HL-60 (cell line): Measurements from ENCODE around the gene SIX5.

Source experiments
- CTCF ChIP-seq: IDR thresholded peaks from one replicate; pipeline ENCODE4 v1.5.1; 2011; ENCODE audit warnings: low read length, control low read depth, inconsistent platforms; ENCODE audit not compliant: insufficient read depth
- POLR2AphosphoS5 ChIP-seq: IDR thresholded peaks from 2 replicates; pipeline ENCODE4 v1.6.1; 2012; ENCODE audit warnings: low read depth

GRCh38 chr19:45715139-45715538, 53.9 kb downstream of the SIX5 start:
- TF ChIP-seq CTCF (no peak), POLR2AphosphoS5 (no peak)
